Pancreas (tissue), 10 donors: Measurements from ENCODE around the gene CHGA. TPM values are rescaled to one million over a fixed set of nuclear protein-coding genes. Genes with fewer than 3 reads are reported as not detected.
A peak's percentile ranks its signal among the peaks of the same experiment; 100 is the strongest.

Experiments
- ATAC-seq, 4 donors: fragments of 200-7000 bp; cut with Tn5 transposase; one replicate each; pipeline versions ENCODE4 v1.8.0 to v1.9.1; 2020; ENCODE audit warnings: mild to moderate bottlenecking in 4 of 4, moderate library complexity in 4 of 4
- DNase-seq, 6 donors: peaks; one replicate each; pipeline ENCODE4 v3.0.0-alpha.2; 2020
- FAIRE-seq: peaks from 2 replicates; lab custom pipeline; 2012; peaks lifted over from hg19 to GRCh38; lab: Jason Lieb, UNC
- H3K27ac ChIP-seq, 4 donors: fragments of 200-600 bp; sonication (generic); 1 replicate in 3 of 4; 2 replicates in 1 of 4; pipeline versions ENCODE4 v1.5.0 to v1.8.0; 2020
- H3K27me3 ChIP-seq, 4 donors: fragments of 200-600 bp; one replicate each; pipeline ENCODE4 v1.8.0; 2021
- H3K36me3 ChIP-seq, 3 donors: fragments of 200-600 bp; sonication (generic) in 1 of 3; one replicate each; pipeline versions ENCODE4 v1.5.0 to v1.8.0; 2020 to 2021
- H3K4me1 ChIP-seq, 3 donors: fragments of 200-600 bp; one replicate each; pipeline ENCODE4 v1.8.0; 2021
- H3K4me3 ChIP-seq, 4 donors: fragments of 200-600 bp; sonication (generic) in 2 of 4; one replicate each; pipeline versions ENCODE4 v1.5.0 to v1.8.0; 2020 to 2021
- H3K9me3 ChIP-seq, 4 donors: fragments of 200-600 bp; one replicate each; pipeline ENCODE4 v1.8.0; 2021
- CTCF ChIP-seq, 4 donors: fragments of 200-600 bp; sonication (generic) in 3 of 4; IDR thresholded peaks; one replicate each; pipeline versions ENCODE4 v1.5.0 to v1.8.0; 2021; ENCODE audit warnings: antibody characterized with exemption in 4 of 4
- WGBS, 2 donors: extraction: QIAGEN DNeasy Blood & Tissue Kit; methylation state at CpG; one replicate each; pipeline ENCODE4 v1.1.7; 2013; 5-methylcytosine and 5-hydroxymethylcytosine counted together
- intact Hi-C, 3 donors: fragments of 100-400 bp; cut with DNase I; formaldehyde crosslinking; loops; one replicate each; pipeline versions ENCODE4 v1.11.1 to v1.14.2; 2022
- polyA plus RNA-seq, 2 donors: library from polyadenylated mRNA; stranded (reverse); fragments of 200-250 nt; gene quantifications; one replicate each; pipeline ENCODE4 v1.2.3, GENCODE V29; 2013
- total RNA-seq, 6 donors: library from RNA; stranded (reverse); fragmentation: NEBNext Ultra II Directional in 4 of 6; extraction: Animal tissue kit (Norgen Biotek cat#: 25700) in 4 of 6; gene quantifications; one replicate each; pipeline versions ENCODE4 v1.2.1 to v1.2.4, GENCODE V29; 2021 to 2023
- donor health status: healthy with polysubstance abuse.
- donor health status: DM: no; HTN: no; CAD: no; lungs with moderate emphysema.
- donor health status: DM: no; HTN: no; CAD: no.
- donor health status: control.
- donor health status: control.
- donor health status: Bipolar disorder and iron deficiency.
- donor health status: DM: yes; HTN: yes; CAD: no.
- donor health status: DM: no; HTN: no; CAD: no.
- donor health status: DM: no; HTN: no; CAD: no.
- donor health status: DM: yes; HTN: yes; CAD: no.

CHGA gene
- total and polyA plus RNA-seq, 8 donors: 30.3 to 1,505 (median 112) TPM

- H3K36me3 ChIP-seq: peaks cover 0 to 16% (median 0%) of the 10 kb centered on the region in 3 donors
- H3K4me1 ChIP-seq: no peaks in the 10 kb centered on the region
- intact Hi-C loops: loop anchor here in 2 of 3 donors (5.0 to 10.0 kb wide), 3 partner anchors 154 to 194 kb away; no protein-coding TSS in a partner anchor
- WGBS, 2 donors: 88 to 91% methylated on average over 6 of the region's 6 CpGs
- ATAC-seq: no peak
- no peaks in the 10 kb centered on the region for H3K9me3 ChIP-seq
- peak in 1 of 6 donors; percentile 53 for DNase-seq
- TF ChIP-seq CTCF (IDR thresholded peaks at IDR 0.05): no peak
- H3K27me3 ChIP-seq: no peaks in the 10 kb centered on the region
- FAIRE-seq: no peak
- H3K27ac ChIP-seq: no peak overlapping the region
- no peak overlapping the region for H3K4me3 ChIP-seq
Measured at GRCh38 chr14:92950773-92951172, 27.8 kb downstream of the CHGA start.

- intact Hi-C loops: loop anchor here in 2 of 3 donors (5.0 to 10.0 kb wide), 3 partner anchors 154 to 194 kb away; no protein-coding TSS in a partner anchor
- Histone ChIP-seq H3K4me3 (no peak overlapping the region), H3K4me1 (no peaks in the 10 kb centered on the region), H3K27ac (no peak overlapping the region), H3K27me3 (no peaks in the 10 kb centered on the region), H3K9me3 (no peaks in the 10 kb centered on the region), H3K36me3 (peaks cover 0 to 11% (median 0%) of the 10 kb centered on the region in 3 donors)
- WGBS, 2 donors: 87 to 88% methylated on average over 7 of the region's 7 CpGs
- no peak for FAIRE-seq
- DNase-seq: peak in 1 of 6 donors; percentile 51
- no peak for ATAC-seq
- TF ChIP-seq CTCF (IDR thresholded peaks at IDR 0.05): no peak
Measured at GRCh38 chr14:92951261-92951660, 28.3 kb downstream of the CHGA start.

- peak; percentile 61 to 94 (median 82) for DNase-seq
- H3K4me1 ChIP-seq: no peaks in the 10 kb centered on the region
- H3K9me3 ChIP-seq: no peaks in the 10 kb centered on the region
- no peaks in the 10 kb centered on the region for H3K27me3 ChIP-seq
- H3K36me3 ChIP-seq: peaks cover 0 to 11% (median 0%) of the 10 kb centered on the region in 3 donors
- peak; percentile 92 to 97 (median 94) for TF ChIP-seq CTCF (IDR thresholded peaks at IDR 0.05)
- ATAC-seq: peak; percentile 85 to 98 (median 96)
- H3K4me3 ChIP-seq: no peak overlapping the region
- H3K27ac ChIP-seq: no peak overlapping the region
- WGBS, 2 donors: 17 to 19% methylated on average over 18 of the region's 18 CpGs
- FAIRE-seq: no peak
- intact Hi-C loops: loop anchor here in 2 of 3 donors (5.0 to 10.0 kb wide), 3 partner anchors 153 to 193 kb away; no protein-coding TSS in a partner anchor
Measured at GRCh38 chr14:92951912-92952471, 29.0 kb downstream of the CHGA start.

- peaks cover 0 to 11% (median 0%) of the 10 kb centered on the region in 3 donors for H3K36me3 ChIP-seq
- FAIRE-seq (no peak), ATAC-seq (peak in 1 of 4 donors; percentile 5), DNase-seq (peak in 1 of 6 donors; percentile 73)
- no peaks in the 10 kb centered on the region for H3K9me3 ChIP-seq
- WGBS, 2 donors: 91% methylated on average over 32 of the region's 32 CpGs
- TF ChIP-seq CTCF (IDR thresholded peaks at IDR 0.05): no peak
- H3K27me3 ChIP-seq: no peaks in the 10 kb centered on the region
- intact Hi-C loops: loop anchor here in 2 of 3 donors (5.0 to 10.0 kb wide), 3 partner anchors 152 to 192 kb away; no protein-coding TSS in a partner anchor
- H3K4me1 ChIP-seq: no peaks in the 10 kb centered on the region
- H3K4me3 ChIP-seq: no peak overlapping the region
- H3K27ac ChIP-seq: no peak overlapping the region
Measured at GRCh38 chr14:92952481-92953298, 29.7 kb downstream of the CHGA start.
